HepG2 (cell line): ENCODE measurements around the gene ESPN. TPM values are rescaled to one million over a fixed set of nuclear protein-coding genes. Genes with fewer than 3 reads are reported as not detected.

Experiments used
- BCL3 ChIP-seq: sonication (generic); formaldehyde crosslinking; IDR thresholded peaks from 2 replicates; pipeline ENCODE4 v1.5.1; 2020; ENCODE audit warnings: mild to moderate bottlenecking, missing genetic modification reagents, moderate library complexity
- FOXA3 ChIP-seq: IDR thresholded peaks from 2 replicates; pipeline ENCODE4 v1.6.1; 2016; ENCODE audit warnings: missing genetic modification reagents, missing compliant biosample characterization
- FOXK1 ChIP-seq: sonication (generic); formaldehyde crosslinking; IDR thresholded peaks from 2 replicates; pipeline ENCODE4 v1.4.0; 2020; ENCODE audit warnings: low read depth, missing genetic modification reagents, borderline replicate concordance
- KDM3A ChIP-seq: IDR thresholded peaks from 2 replicates; pipeline ENCODE4 v1.6.1; 2018; ENCODE audit warnings: low read depth, missing compliant biosample characterization
- KMT2A ChIP-seq: sonication (generic); formaldehyde crosslinking; IDR thresholded peaks from 2 replicates; pipeline ENCODE4 v1.4.0; 2020; ENCODE audit warnings: missing genetic modification reagents
- MTF2 ChIP-seq: sonication (generic); formaldehyde crosslinking; IDR thresholded peaks from 2 replicates; pipeline ENCODE4 v1.5.0; 2020; ENCODE audit warnings: missing genetic modification reagents, borderline replicate concordance
- NCOA1 ChIP-seq: sonication (generic); formaldehyde crosslinking; IDR thresholded peaks from 2 replicates; pipeline ENCODE4 v1.9.0; 2021; ENCODE audit warnings: missing genetic modification reagents
- NFIC ChIP-seq: IDR thresholded peaks from 2 replicates; pipeline ENCODE4 v1.6.1; 2012; ENCODE audit warnings: mild to moderate bottlenecking, low read length, inconsistent platforms
- SOX6 ChIP-seq, 2 experiments: fragments of 450-650 bp in 1 of 2; sonication (generic) in 1 of 2; formaldehyde crosslinking in 1 of 2; IDR thresholded peaks; 2 replicates each; pipeline versions ENCODE4 v1.4.0 to v1.6.1; 2017 to 2020; ENCODE audit warnings: antibody characterized with exemption in 1 of 2, mild to moderate bottlenecking in 1 of 2, missing genetic modification reagents in 1 of 2
- YEATS4 ChIP-seq: sonication (generic); formaldehyde crosslinking; IDR thresholded peaks from 2 replicates; pipeline ENCODE4 v1.4.0; 2020; ENCODE audit warnings: missing genetic modification reagents, borderline replicate concordance
- ZNF446 ChIP-seq: sonication (generic); formaldehyde crosslinking; IDR thresholded peaks from 2 replicates; pipeline ENCODE4 v1.5.0; 2020; ENCODE audit warnings: mild to moderate bottlenecking, missing genetic modification reagents
- ZNF749 ChIP-seq: sonication (generic); formaldehyde crosslinking; IDR thresholded peaks from 2 replicates; pipeline ENCODE4 v1.8.0; 2022; ENCODE audit warnings: mild to moderate bottlenecking, missing genetic modification reagents, moderate library complexity, borderline replicate concordance
- polyA plus RNA-seq, 8 experiments: library from polyadenylated mRNA; depleted of rRNA in 3 of 8; stranded (reverse) in 7 of 8; unstranded in 1 of 8; fragments of >200 nt; fragmentation: Illumina TruSeq in 4 of 8; extraction: Trizol in 4 of 8; gene quantifications; 2 replicates each; pipeline versions ENCODE4 v1.2.1 to v1.2.3, GENCODE V29; 2011 to 2016; ENCODE audit warnings: low read depth in 4 of 8, missing spikeins in 1 of 8, mixed read lengths in 1 of 8; ENCODE audit not compliant: insufficient read depth in 1 of 8
- total RNA-seq, 5 experiments: library from RNA; depleted of rRNA; stranded (reverse); fragments of >200 nt; fragmentation: Illumina TruSeq; extraction: Trizol; gene quantifications; 2 replicates each; pipeline ENCODE4 v1.2.3, GENCODE V29; 2016; ENCODE audit warnings: low read depth in 1 of 5
- TF ChIP-seq, protein P1 (sequence below): sonication (generic); formaldehyde crosslinking; IDR thresholded peaks from 2 replicates; pipeline ENCODE4 v1.5.1; 2020; ENCODE audit warnings: mild to moderate bottlenecking, missing genetic modification reagents, borderline replicate concordance
- TF ChIP-seq, protein P2 (sequence below): sonication (generic); formaldehyde crosslinking; IDR thresholded peaks from 2 replicates; pipeline ENCODE4 v1.4.0; 2020; ENCODE audit warnings: missing genetic modification reagents
- TF ChIP-seq, protein P3 (sequence below): sonication (generic); formaldehyde crosslinking; IDR thresholded peaks from 2 replicates; pipeline ENCODE4 v1.5.1; 2020; ENCODE audit warnings: missing genetic modification reagents, mild to moderate bottlenecking, borderline replicate concordance
- TF ChIP-seq, protein P4 (sequence below), 2 experiments: sonication (generic) in 1 of 2; formaldehyde crosslinking in 1 of 2; IDR thresholded peaks; 2 replicates each; pipeline versions ENCODE4 v1.5.1 to v1.6.1; 2011 to 2020; ENCODE audit warnings: borderline replicate concordance in 1 of 2, low read depth in 1 of 2, low read length in 1 of 2, mild to moderate bottlenecking in 1 of 2, missing genetic modification reagents in 1 of 2, moderate library complexity in 1 of 2

Gene ESPN
- total and polyA plus RNA-seq, 2 of the 13 experiments (the other 11 are each of a cell fraction or from before 2014, with no cell fraction given): 48.6 to 54.2 TPM

- TF ChIP-seq, protein P1, sequence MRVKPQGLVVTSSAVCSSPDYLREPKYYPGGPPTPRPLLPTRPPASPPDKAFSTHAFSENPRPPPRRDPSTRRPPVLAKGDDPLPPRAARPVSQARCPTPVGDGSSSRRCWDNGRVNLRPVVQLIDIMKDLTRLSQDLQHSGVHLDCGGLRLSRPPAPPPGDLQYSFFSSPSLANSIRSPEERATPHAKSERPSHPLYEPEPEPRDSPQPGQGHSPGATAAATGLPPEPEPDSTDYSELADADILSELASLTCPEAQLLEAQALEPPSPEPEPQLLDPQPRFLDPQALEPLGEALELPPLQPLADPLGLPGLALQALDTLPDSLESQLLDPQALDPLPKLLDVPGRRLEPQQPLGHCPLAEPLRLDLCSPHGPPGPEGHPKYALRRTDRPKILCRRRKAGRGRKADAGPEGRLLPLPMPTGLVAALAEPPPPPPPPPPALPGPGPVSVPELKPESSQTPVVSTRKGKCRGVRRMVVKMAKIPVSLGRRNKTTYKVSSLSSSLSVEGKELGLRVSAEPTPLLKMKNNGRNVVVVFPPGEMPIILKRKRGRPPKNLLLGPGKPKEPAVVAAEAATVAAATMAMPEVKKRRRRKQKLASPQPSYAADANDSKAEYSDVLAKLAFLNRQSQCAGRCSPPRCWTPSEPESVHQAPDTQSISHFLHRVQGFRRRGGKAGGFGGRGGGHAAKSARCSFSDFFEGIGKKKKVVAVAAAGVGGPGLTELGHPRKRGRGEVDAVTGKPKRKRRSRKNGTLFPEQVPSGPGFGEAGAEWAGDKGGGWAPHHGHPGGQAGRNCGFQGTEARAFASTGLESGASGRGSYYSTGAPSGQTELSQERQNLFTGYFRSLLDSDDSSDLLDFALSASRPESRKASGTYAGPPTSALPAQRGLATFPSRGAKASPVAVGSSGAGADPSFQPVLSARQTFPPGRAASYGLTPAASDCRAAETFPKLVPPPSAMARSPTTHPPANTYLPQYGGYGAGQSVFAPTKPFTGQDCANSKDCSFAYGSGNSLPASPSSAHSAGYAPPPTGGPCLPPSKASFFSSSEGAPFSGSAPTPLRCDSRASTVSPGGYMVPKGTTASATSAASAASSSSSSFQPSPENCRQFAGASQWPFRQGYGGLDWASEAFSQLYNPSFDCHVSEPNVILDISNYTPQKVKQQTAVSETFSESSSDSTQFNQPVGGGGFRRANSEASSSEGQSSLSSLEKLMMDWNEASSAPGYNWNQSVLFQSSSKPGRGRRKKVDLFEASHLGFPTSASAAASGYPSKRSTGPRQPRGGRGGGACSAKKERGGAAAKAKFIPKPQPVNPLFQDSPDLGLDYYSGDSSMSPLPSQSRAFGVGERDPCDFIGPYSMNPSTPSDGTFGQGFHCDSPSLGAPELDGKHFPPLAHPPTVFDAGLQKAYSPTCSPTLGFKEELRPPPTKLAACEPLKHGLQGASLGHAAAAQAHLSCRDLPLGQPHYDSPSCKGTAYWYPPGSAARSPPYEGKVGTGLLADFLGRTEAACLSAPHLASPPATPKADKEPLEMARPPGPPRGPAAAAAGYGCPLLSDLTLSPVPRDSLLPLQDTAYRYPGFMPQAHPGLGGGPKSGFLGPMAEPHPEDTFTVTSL: no peak
- TF ChIP-seq, protein P2, sequence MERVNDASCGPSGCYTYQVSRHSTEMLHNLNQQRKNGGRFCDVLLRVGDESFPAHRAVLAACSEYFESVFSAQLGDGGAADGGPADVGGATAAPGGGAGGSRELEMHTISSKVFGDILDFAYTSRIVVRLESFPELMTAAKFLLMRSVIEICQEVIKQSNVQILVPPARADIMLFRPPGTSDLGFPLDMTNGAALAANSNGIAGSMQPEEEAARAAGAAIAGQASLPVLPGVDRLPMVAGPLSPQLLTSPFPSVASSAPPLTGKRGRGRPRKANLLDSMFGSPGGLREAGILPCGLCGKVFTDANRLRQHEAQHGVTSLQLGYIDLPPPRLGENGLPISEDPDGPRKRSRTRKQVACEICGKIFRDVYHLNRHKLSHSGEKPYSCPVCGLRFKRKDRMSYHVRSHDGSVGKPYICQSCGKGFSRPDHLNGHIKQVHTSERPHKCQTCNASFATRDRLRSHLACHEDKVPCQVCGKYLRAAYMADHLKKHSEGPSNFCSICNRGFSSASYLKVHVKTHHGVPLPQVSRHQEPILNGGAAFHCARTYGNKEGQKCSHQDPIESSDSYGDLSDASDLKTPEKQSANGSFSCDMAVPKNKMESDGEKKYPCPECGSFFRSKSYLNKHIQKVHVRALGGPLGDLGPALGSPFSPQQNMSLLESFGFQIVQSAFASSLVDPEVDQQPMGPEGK (CRISPR knock-in tag): peak; percentile 95
- TF ChIP-seq FOXA3 (peak; percentile 40), NCOA1 (CRISPR knock-in tag) (no peak), ZNF446 (CRISPR knock-in tag) (no peak), ZNF749 (CRISPR knock-in tag) (no peak), MTF2 (CRISPR knock-in tag) (no peak), SOX6 (IDR thresholded peaks at IDR 0.05) (no peak), SOX6 (CRISPR knock-in tag; IDR thresholded peaks at IDR 0.05) (peak; percentile 67), YEATS4 (peak; percentile 64; the same call in 1 of the 2 replicates), FOXK1 (no peak), BCL3 (CRISPR knock-in tag) (no peak), KMT2A (CRISPR knock-in tag) (no peak), KDM3A (CRISPR knock-in tag) (0 out of 2 replicates have a peak, but pooled peaks have one; percentile 36), NFIC (no peak)
- TF ChIP-seq, protein P3, sequence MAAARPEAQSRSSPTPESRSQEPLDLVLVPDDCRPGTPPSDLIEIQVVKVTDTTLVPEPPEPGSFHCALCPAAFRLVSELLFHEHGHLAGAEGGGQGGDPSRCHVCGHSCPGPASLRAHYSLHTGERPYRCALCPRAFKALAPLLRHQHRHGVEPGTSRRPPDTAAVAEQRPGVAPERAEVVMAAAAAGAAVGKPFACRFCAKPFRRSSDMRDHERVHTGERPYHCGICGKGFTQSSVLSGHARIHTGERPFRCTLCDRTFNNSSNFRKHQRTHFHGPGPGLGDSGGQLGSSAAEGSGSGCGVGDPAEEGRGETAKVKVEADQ (CRISPR knock-in tag): no peak
- TF ChIP-seq, protein P4, sequence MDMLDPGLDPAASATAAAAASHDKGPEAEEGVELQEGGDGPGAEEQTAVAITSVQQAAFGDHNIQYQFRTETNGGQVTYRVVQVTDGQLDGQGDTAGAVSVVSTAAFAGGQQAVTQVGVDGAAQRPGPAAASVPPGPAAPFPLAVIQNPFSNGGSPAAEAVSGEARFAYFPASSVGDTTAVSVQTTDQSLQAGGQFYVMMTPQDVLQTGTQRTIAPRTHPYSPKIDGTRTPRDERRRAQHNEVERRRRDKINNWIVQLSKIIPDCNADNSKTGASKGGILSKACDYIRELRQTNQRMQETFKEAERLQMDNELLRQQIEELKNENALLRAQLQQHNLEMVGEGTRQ (IDR thresholded peaks at IDR 0.05; ENCODE audit: low read depth, low read length): no peak
- TF ChIP-seq, protein P4 (CRISPR knock-in tag; IDR thresholded peaks at IDR 0.05; ENCODE audit: borderline replicate concordance): peak; percentile 44; the same call in 1 of the 2 replicates
Measured at GRCh38 chr1:6450943-6451373, 26.4 kb downstream of the ESPN start (continued).
